Epithelial cell of umbilical artery (primary cell): Measurements from ENCODE around the gene RNPEPL1. TPM values are rescaled to one million over a fixed set of nuclear protein-coding genes. Genes with fewer than 3 reads are reported as not detected.

Experiments
- total RNA-seq: library from RNA; depleted of rRNA; stranded (reverse); fragments of >200 nt; gene quantifications from 2 replicates; pipeline ENCODE4 v1.2.3, GENCODE V29; 2014

The RNPEPL1 gene, protein sequence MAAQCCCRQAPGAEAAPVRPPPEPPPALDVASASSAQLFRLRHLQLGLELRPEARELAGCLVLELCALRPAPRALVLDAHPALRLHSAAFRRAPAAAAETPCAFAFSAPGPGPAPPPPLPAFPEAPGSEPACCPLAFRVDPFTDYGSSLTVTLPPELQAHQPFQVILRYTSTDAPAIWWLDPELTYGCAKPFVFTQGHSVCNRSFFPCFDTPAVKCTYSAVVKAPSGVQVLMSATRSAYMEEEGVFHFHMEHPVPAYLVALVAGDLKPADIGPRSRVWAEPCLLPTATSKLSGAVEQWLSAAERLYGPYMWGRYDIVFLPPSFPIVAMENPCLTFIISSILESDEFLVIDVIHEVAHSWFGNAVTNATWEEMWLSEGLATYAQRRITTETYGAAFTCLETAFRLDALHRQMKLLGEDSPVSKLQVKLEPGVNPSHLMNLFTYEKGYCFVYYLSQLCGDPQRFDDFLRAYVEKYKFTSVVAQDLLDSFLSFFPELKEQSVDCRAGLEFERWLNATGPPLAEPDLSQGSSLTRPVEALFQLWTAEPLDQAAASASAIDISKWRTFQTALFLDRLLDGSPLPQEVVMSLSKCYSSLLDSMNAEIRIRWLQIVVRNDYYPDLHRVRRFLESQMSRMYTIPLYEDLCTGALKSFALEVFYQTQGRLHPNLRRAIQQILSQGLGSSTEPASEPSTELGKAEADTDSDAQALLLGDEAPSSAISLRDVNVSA
- 7.6 and 20.1 TPM in 2 replicates for total RNA-seq

DNA sequence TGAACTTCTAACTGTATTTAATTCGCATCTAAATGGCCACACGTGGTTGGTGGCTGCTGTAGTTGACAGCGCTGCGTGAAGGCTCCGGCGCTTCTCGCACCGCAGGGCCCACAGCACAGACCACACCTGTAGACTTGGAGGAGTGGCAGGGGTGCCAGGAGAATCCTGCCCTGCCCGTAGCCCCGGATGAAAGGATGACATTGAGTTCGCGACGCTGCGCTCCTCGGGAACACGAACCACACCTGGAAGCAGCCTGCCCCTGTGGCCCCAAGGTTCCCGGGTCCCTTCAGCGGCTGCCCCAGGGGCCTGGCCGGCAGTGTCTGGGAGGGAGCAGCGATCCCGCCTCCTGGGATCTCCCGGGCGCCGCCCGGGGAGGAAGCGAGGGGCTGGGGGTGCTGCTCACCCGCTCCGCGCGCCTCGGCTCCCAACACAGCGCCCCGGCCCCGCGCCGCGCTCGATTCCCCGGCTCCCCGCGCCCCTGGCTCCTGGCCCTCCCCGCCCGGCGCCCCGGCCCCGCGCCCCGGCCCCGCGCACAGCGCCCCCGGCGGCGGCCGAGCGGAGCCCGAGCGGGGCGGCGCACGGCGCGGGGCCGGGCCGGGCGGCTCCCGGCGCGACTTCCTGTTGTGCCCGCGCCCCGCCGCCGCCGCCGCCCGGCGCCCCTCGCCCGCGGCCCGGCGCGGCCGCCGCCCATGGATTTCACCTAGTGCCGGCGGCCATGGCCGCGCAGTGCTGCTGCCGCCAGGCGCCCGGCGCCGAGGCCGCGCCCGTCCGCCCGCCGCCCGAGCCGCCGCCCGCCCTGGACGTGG, at the start of gene RNPEPL1:
Gene RNPEPL1 (plus strand): TSS at position 613 of the 806 bp plus-strand sequence. CDS start 103 bp downstream, at position 716.

DNA sequence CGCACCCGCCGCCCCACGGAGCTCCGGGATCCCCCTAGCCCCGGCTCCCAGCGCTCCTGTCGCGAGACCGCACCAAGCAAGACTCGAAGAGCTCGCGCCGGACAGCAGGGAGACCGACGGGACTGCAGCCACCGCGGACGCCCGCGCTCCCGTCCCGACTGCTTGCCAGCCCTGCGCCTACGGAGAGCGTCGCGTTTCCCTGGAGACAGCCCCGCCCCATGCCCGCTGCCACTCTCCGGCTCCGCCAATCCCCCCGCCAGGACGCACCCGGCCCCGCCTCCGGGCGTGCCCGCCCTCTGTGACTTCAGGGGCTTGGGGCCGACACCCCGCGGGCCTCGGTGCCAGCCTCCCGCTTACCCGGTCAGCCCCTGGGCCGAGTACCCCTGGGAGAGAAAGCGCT, 10.5 kb upstream of the RNPEPL1 start, which contains the start of gene ANKMY1:
Gene ANKMY1 (minus strand): TSS at position 181 of the 400 bp plus-strand sequence. CDS start 653 bp downstream, outside the sequence.

DNA sequence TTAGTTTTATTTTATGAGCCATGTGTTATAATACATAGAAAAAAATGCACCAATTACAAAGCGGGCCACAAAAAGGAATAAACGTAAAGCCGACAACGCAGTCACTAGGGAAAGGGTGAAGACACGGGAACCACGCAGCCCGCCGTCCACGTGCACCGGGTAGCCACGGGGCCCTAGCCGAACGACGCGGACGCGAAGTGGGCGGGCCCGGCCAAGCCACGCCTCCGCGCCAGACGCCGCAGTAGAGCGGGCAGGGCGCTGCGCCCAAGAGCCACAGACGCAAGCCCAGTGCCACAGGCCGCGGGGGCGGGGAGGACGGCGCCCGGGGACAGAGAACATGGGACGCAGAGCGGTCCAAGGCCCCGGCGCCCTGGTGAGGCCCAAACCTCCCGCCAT, 8.2 kb upstream of the RNPEPL1 start, which contains the start of gene DUSP28:
Gene DUSP28 (plus strand): TSS at position 274 of the 396 bp plus-strand sequence. CDS start 328 bp downstream, outside the sequence.

DNA sequence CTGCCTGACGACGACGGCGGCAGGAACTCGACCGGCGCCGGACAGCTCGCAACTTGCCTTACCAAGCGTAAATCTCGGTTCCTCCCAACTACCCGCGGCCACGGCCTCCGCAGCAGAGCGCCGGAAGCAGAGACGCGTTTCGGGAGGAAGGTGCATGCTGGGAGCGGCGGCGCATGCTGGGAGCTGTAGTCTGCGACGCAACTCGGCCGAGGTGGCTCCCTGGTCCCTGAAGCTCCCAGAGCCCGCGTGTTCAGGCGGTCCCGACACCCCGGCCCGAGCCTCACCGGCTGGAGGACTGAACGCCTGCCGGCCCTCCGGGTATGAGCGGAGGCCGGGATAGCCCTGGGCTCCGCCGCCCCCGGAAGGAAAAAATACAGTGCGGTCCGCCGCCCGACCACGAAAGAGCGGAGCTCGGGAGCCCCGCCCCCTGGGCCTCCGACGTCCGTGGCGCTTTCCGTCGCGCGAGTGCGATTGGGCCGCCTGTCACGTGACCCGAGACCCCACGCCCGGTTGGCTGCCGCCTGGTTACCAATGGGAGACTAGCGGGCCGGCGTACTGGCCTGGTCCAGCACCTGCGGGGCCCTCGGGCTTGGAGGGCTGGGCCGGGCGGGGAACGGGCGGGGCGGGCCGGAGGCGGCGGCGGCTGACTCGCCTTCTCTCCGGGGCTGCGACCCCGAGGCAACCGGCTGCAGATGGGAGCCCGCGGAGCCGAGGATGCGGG, 18.1 kb downstream of the RNPEPL1 start, which contains the start of gene CAPN10:
Gene CAPN10 (plus strand): TSS at position 537 of the 721 bp plus-strand sequence. CDS start 178 bp downstream, at position 715.

DNA sequence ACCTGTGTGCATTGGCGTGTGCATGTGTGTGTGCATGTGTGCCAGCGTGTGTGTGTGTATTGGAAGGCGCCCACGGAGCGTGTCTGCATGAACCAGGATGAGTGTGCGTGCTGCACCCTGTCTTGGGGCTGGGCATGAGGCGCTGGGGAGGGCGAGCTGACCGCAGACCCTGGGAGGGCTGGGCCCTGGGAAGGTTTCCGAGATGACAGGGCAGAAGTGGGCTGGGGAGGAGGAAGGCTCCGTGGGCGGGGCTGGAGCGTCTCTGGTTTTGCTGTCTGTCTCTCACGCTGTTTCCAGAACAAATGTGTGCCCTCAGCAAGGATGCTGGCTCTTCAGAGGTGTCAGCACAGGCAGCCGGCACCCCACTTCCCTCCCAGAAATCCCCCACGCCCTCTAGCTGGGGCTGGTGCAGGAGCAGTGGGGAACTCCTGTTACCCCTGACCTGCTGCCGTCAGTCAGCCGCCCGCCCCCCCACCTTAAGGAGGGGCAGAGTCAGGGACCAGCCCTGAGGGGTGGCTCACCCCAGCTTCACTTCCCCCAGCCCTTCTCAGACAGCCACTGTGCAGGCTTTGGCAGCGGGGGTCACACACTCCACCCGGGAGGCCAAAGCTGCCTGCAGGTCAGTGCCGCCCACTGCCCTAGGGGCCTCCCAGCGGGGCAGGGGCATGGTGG, 56.8 kb downstream of the RNPEPL1 start, which contains the start of gene GPR35:
Gene GPR35 (plus strand): TSS at position 531 of the 672 bp plus-strand sequence. CDS start 4,473 bp downstream, outside the sequence.

Other genes starting within 250 kb of the RNPEPL1 start
- gene GPC1, start 132.8 kb upstream of the RNPEPL1 start, total RNA-seq: 10.4 and 10.5 TPM in 2 replicates
- gene ANKMY1, start 10.5 kb upstream of the RNPEPL1 start, total RNA-seq: 4.0 and 4.9 TPM in 2 replicates
- gene DUSP28, start 8.1 kb upstream of the RNPEPL1 start, total RNA-seq: 2.7 and 3.2 TPM in 2 replicates
- gene CAPN10, start 18.2 kb downstream of the RNPEPL1 start, total RNA-seq: 20.1 and 23.7 TPM in 2 replicates
- gene GPR35, start 57.0 kb downstream of the RNPEPL1 start, total RNA-seq: 0.15 TPM in 1 of 2 replicates, not detected in the other
- gene AQP12B, start 114.4 kb downstream of the RNPEPL1 start, total RNA-seq: not detected in 2 replicates
- gene AQP12A, start 123.4 kb downstream of the RNPEPL1 start, total RNA-seq: not detected in 2 replicates